Tibial artery (tissue), 4 donors: ENCODE measurements around the gene AJM1.
"Not testable (repeated sequence)": the region's sequence is repeated elsewhere in the genome, so short reads cannot be mapped to it uniquely, and the experiment has no call there.

Experiments
- DNase-seq, 2 donors: peaks; one replicate each; pipeline ENCODE4 v3.0.0-alpha.2; 2019
- H3K27ac ChIP-seq, 2 donors: fragments of 200-600 bp; sonication (generic) in 1 of 2; 1 replicate in 1 of 2; 2 replicates in 1 of 2; pipeline ENCODE4 v1.5.1; 2018 to 2019; ENCODE audit warnings: mild to moderate bottlenecking in 1 of 2
- H3K27me3 ChIP-seq, 2 donors: fragments of 200-600 bp; sonication (generic) in 1 of 2; one replicate each; pipeline versions ENCODE4 v1.5.1 to v1.6.0; 2016 to 2019
- H3K36me3 ChIP-seq, 3 donors: fragments of 200-600 bp; sonication (generic) in 2 of 3; one replicate each; pipeline ENCODE4 v1.5.1; 2016 to 2019; ENCODE audit warnings: mild to moderate bottlenecking in 2 of 3
- H3K4me1 ChIP-seq, 4 donors: fragments of 200-600 bp; sonication (generic) in 2 of 4; 1 replicate in 3 of 4; 2 replicates in 1 of 4; pipeline ENCODE4 v1.5.1; 2016 to 2019
- H3K4me3 ChIP-seq, 2 donors: fragments of 200-600 bp; sonication (generic) in 1 of 2; 1 replicate in 1 of 2; 2 replicates in 1 of 2; pipeline ENCODE4 v1.5.1; 2018 to 2019; ENCODE audit warnings: mild to moderate bottlenecking in 2 of 2
- H3K9me3 ChIP-seq, 3 donors: fragments of 200-600 bp; sonication (generic) in 1 of 3; one replicate each; pipeline ENCODE4 v1.5.1; 2016 to 2019
- intact Hi-C: fragments of 100-400 bp; cut with DNase I; formaldehyde crosslinking; loops from one replicate; pipeline ENCODE4 v1.15.0; 2023; ENCODE audit warnings: low total_unique reads
- TF ChIP-seq, protein P1 (sequence below), 2 experiments: fragments of 200-600 bp in 1 of 2; fragments of 450-650 bp in 1 of 2; IDR thresholded peaks; one replicate each; pipeline ENCODE4 v1.5.1; 2017 to 2019; ENCODE audit warnings: antibody characterized with exemption in 2 of 2, mild to moderate bottlenecking in 1 of 2, moderate library complexity in 1 of 2

The AJM1 gene

DNA sequence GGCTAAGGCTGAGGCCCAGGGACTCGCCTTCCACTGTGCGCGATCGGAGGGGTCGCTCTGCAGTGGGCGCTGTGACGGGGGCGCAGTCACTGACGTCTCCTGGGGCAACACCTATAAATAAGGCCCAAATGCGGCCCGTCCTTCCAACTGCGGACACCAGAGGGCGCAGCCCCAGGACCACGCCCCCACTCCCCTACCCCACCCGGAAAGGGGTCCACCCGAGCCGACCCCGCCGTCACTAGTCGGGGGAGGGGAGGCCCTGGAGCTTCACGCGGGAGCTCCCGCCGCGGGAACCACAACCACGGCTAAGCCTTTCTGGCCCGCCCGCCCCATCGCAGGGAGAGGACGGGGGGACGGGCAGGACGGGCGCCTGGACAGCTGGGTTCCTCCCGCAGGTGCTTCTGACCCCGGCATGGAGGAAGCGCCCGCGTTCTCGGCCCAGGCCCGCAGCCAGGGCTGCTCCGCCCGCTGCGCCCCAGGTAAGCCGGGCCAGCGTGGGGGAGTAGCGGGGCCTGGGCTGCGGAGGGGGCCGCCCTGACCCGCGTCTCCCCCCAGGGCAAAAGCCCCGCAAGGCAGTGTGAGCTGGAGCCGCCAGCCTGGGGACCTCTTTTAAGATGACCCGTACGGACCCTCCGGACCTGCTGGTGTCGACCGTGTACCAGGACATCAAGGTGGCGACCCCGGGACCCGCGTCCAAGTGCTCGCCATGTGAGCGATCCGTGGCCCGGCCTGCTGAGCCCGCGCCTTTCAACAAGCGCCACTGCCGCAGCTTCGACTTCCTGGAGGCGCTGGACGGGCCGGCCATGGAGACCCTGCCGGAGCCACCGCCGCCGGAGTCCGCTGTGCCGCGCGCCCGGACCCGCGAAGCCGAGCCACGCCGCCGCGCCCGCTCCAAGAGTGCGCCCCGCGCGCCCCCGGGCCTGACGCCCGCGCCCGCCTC is 1.8 kb downstream of the AJM1 start:
- intact Hi-C loops, result loop anchor here (5.0 kb wide), 2 partner anchors 37 to 183 kb away; partner anchors contain the start of genes ABCA2 and RABL6
- Histone ChIP-seq H3K27me3 (peaks cover 3 to 47% of the 10 kb centered on the region in 2 donors), H3K36me3 (peaks cover 9 to 22% (median 12%) of the 10 kb centered on the region in 3 donors), H3K4me1 (peaks cover 0 to 82% (median 59%) of the 10 kb centered on the region in 4 donors)
- not testable (repeated sequence) for H3K9me3 ChIP-seq, H3K27ac ChIP-seq, DNase-seq, H3K4me3 ChIP-seq
- TF ChIP-seq, protein P1, sequence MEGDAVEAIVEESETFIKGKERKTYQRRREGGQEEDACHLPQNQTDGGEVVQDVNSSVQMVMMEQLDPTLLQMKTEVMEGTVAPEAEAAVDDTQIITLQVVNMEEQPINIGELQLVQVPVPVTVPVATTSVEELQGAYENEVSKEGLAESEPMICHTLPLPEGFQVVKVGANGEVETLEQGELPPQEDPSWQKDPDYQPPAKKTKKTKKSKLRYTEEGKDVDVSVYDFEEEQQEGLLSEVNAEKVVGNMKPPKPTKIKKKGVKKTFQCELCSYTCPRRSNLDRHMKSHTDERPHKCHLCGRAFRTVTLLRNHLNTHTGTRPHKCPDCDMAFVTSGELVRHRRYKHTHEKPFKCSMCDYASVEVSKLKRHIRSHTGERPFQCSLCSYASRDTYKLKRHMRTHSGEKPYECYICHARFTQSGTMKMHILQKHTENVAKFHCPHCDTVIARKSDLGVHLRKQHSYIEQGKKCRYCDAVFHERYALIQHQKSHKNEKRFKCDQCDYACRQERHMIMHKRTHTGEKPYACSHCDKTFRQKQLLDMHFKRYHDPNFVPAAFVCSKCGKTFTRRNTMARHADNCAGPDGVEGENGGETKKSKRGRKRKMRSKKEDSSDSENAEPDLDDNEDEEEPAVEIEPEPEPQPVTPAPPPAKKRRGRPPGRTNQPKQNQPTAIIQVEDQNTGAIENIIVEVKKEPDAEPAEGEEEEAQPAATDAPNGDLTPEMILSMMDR (IDR thresholded peaks at IDR 0.05), result peak; percentile 53 to 69

DNA sequence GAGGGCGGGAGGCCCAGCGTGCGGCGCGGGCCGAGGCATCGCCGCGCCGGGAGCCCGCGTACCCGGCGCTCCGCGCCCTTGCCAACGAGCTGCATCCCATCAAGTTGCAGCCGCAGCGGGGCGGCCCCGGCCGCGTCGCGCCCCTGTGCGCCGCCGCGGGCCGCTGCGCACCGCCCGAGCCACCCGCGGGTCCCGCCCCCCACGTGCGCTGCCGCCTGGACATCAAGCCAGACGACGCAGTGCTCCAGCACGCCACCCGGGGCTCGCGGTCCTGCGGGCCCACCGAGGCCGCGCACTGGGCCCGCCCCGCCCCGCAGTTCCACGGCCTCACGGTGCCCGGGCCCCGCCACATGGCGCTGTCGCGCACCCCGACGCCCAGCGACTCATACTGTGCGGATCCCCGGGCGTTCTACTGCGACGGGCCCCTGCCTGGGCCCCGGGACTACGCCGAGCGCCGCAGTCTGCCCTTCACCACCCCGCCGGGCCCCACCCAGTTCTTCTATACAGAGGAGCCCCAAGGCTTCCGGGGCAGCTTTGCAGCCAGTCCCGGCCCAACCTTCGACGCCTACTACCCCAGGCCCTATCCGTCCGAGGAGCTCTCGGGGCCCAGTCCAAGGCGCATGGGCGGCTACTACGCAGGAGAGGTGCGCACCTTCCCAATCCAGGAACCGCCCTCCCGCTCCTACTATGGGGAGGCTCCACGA is 2.6 kb downstream of the AJM1 start:
- Histone ChIP-seq H3K9me3 (no peaks in the 10 kb centered on the region), H3K27ac (no peak overlapping the region), H3K36me3 (peaks cover under 1 to 14% (median 5%) of the 10 kb centered on the region in 3 donors), H3K4me3 (no peak overlapping the region), H3K4me1 (peaks cover 0 to 86% (median 61%) of the 10 kb centered on the region in 4 donors), H3K27me3 (peaks cover 3 to 47% of the 10 kb centered on the region in 2 donors)
- TF ChIP-seq, protein P1 (IDR thresholded peaks at IDR 0.05), result no peak
- no peak for DNase-seq
- intact Hi-C loops, result loop anchor here (5.0 kb wide), 2 partner anchors 38 to 182 kb away; partner anchors contain the start of genes ABCA2 and RABL6

DNA sequence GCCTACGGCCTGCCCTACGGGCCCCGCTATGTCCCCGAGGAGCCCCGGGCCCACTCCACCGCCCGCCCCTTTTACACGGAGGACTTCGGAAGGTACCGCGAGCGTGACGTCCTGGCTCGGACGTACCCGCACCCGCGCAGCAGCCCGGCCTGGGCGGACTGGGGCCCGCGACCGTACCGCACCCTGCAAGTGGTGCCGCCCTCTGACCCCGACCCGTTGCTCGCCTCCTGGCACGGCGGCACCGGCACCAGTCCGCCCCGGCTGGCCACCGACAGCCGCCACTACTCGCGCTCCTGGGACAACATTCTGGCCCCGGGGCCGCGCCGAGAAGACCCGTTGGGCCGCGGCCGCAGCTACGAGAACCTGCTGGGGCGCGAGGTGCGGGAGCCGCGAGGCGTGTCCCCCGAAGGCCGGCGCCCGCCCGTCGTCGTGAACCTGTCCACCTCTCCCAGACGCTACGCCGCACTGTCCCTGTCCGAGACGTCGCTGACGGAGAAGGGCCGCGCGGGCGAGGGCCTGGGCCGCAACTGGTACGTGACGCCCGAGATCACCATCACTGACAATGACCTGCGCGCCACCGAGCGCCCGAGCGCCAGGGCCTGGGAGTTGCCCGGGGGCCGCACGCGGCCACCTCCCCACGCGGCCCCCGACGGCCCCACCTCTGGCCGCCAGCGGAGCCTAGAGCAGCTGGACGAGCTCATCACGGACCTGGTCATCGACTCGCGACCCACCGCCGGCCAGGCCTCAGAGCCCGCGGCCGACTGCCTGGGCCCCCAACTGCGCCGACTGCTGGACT is 3.4 kb downstream of the AJM1 start:
- Histone ChIP-seq H3K36me3 (peaks cover 0 to 8% (median 0%) of the 10 kb centered on the region in 3 donors), H3K4me1 (peaks cover 0 to 87% (median 68%) of the 10 kb centered on the region in 4 donors), H3K27ac (no peak overlapping the region), H3K9me3 (no peaks in the 10 kb centered on the region), H3K27me3 (peaks cover 3 to 47% of the 10 kb centered on the region in 2 donors), H3K4me3 (no peak overlapping the region)
- intact Hi-C loops, result no loop called here
- TF ChIP-seq, protein P1 (IDR thresholded peaks at IDR 0.05), result no peak
- no peak for DNase-seq

DNA sequence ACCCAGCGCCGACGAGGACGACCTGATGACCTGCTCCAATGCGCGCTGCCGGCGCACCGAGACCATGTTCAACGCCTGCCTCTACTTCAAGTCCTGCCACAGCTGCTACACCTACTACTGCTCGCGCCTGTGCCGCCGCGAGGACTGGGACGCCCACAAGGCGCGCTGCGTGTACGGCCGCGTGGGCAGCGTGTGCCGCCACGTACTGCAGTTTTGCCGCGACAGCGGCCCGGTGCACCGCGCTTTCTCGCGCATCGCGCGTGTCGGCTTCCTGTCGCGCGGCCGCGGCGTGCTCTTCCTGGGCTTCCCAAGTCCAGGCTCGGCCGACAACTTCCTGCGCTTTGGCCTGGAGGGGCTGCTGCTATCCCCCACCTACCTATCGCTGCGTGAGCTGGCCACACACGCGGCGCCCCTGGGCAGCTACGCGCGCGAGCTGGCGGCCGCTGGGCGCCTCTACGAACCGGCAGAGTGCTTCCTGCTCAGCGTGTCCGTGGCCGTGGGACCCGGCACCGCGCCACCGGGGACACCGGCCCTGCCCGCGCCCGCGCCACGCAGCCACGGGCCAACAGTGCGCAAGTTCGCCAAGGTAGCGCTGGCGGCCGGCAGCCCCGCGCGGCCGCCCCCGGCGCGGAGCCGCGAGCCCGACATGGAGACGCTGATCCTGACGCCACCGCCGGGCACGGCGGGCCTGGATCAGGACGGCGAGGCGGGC is 4.3 kb downstream of the AJM1 start:
- H3K9me3 ChIP-seq, result no peaks in the 10 kb centered on the region
- TF ChIP-seq, protein P1 (IDR thresholded peaks at IDR 0.05), result no peak
- no peak overlapping the region for H3K27ac ChIP-seq
- H3K4me3 ChIP-seq, result peak overlapping the region; percentile 70 to 94
- H3K36me3 ChIP-seq, result peaks cover 0 to 10% (median 9%) of the 10 kb centered on the region in 3 donors
- no peak for DNase-seq
- H3K27me3 ChIP-seq, result peaks cover 3 to 47% of the 10 kb centered on the region in 2 donors
- peaks cover 0 to 84% (median 66%) of the 10 kb centered on the region in 4 donors for H3K4me1 ChIP-seq
- intact Hi-C loops, result no loop called here
